ENCODE measurements around the gene PACSIN1. TPM values are rescaled to one million over a fixed set of nuclear protein-coding genes. Genes with fewer than 3 reads are reported as not detected.

Gene PACSIN1
- polyA plus RNA-seq, 1 donor (not counting 4 experiments of a cell fraction or from before 2014, with no cell fraction given), result not detected

GRCh38 chr6:34580707-34581560 lies 115.1 kb downstream of the PACSIN1 start:
- no peaks in the 10 kb centered on the region for H3K79me2 ChIP-seq (ENCODE audit: control insufficient read depth, insufficient read depth, low read length)
- no peak overlapping the region for H3K4me2 ChIP-seq (ENCODE audit: control insufficient read depth, extremely low read depth, insufficient read depth, low read depth, low read length)
- H3K4me3 ChIP-seq (ENCODE audit: control insufficient read depth in 2 of 3, extremely low read depth in 1 of 3, insufficient read depth in 2 of 3, low read depth in 1 of 3, low read length in 3 of 3), result no peak overlapping the region
- dilution Hi-C loops (cut with MboI; ENCODE audit: extremely low pct_ligation_motif_present, low sequenced_read_pairs), result no loop called here
- H3K9ac ChIP-seq (ENCODE audit: control insufficient read depth, extremely low read depth, insufficient read depth, low read length), result no peak overlapping the region
- H3K9me3 ChIP-seq (ENCODE audit: control insufficient read depth, low read depth, low read length), result no peaks in the 10 kb centered on the region
- no peak for TF ChIP-seq CTCF (optimal IDR thresholded peaks at IDR 0.05 in 1 of 3, IDR thresholded peaks at IDR 0.05 in 1 of 3, conservative IDR thresholded peaks at IDR 0.05 in 1 of 3; ENCODE audit: extremely low read depth in 1 of 3, insufficient read depth in 2 of 3, low read length in 3 of 3)
- no peak for TF ChIP-seq EZH2 (IDR thresholded peaks at IDR 0.05; ENCODE audit: low read length)
- DNase-seq (ENCODE audit: low read depth, low spot score) (no peak), FAIRE-seq (no peak)
- no peaks in the 10 kb centered on the region for H3K4me1 ChIP-seq (ENCODE audit: control insufficient read depth, extremely low read depth, insufficient read depth, low read length)
- H3K27me3 ChIP-seq (ENCODE audit: control insufficient read depth, extremely low read depth, insufficient read depth, low read length), result no peaks in the 10 kb centered on the region
- H3K9me1 ChIP-seq (ENCODE audit: control insufficient read depth, extremely low read depth, insufficient read depth, low read length), result no peaks in the 10 kb centered on the region
- H2AFZ ChIP-seq (ENCODE audit: control insufficient read depth, low read length), result no peak overlapping the region
- peaks cover 0 to 8% of the 10 kb centered on the region in 2 experiments for H3K36me3 ChIP-seq (ENCODE audit: control insufficient read depth in 2 of 2, extremely low read depth in 1 of 2, insufficient read depth in 2 of 2, low read length in 2 of 2)
- no peaks in the 10 kb centered on the region for H4K20me1 ChIP-seq (ENCODE audit: control insufficient read depth, extremely low read depth, insufficient read depth, low read length)
- no peak overlapping the region for H3K27ac ChIP-seq (ENCODE audit: control insufficient read depth, insufficient read depth, low read length)

GRCh38 chr6:34581561-34581920 lies 115.7 kb downstream of the PACSIN1 start:
- H3K27me3 ChIP-seq (ENCODE audit: control insufficient read depth, extremely low read depth, insufficient read depth, low read length), result no peaks in the 10 kb centered on the region
- H3K27ac ChIP-seq (ENCODE audit: control insufficient read depth, insufficient read depth, low read length), result no peak overlapping the region
- no peaks in the 10 kb centered on the region for H3K9me3 ChIP-seq (ENCODE audit: control insufficient read depth, low read depth, low read length)
- no peaks in the 10 kb centered on the region for H3K4me1 ChIP-seq (ENCODE audit: control insufficient read depth, extremely low read depth, insufficient read depth, low read length)
- H3K9ac ChIP-seq (ENCODE audit: control insufficient read depth, extremely low read depth, insufficient read depth, low read length), result no peak overlapping the region
- H3K4me2 ChIP-seq (ENCODE audit: control insufficient read depth, extremely low read depth, insufficient read depth, low read depth, low read length), result no peak overlapping the region
- DNase-seq (ENCODE audit: low read depth, low spot score) (no peak), FAIRE-seq (no peak)
- no peaks in the 10 kb centered on the region for H3K9me1 ChIP-seq (ENCODE audit: control insufficient read depth, extremely low read depth, insufficient read depth, low read length)
- dilution Hi-C loops (cut with MboI; ENCODE audit: extremely low pct_ligation_motif_present, low sequenced_read_pairs), result no loop called here
- H4K20me1 ChIP-seq (ENCODE audit: control insufficient read depth, extremely low read depth, insufficient read depth, low read length), result no peaks in the 10 kb centered on the region
- H3K36me3 ChIP-seq (ENCODE audit: control insufficient read depth in 2 of 2, extremely low read depth in 1 of 2, insufficient read depth in 2 of 2, low read length in 2 of 2), result peaks cover 0 to 10% of the 10 kb centered on the region in 2 experiments
- TF ChIP-seq CTCF (optimal IDR thresholded peaks at IDR 0.05 in 1 of 3, IDR thresholded peaks at IDR 0.05 in 1 of 3, conservative IDR thresholded peaks at IDR 0.05 in 1 of 3; ENCODE audit: extremely low read depth in 1 of 3, insufficient read depth in 2 of 3, low read length in 3 of 3), result no peak
- no peak for TF ChIP-seq EZH2 (IDR thresholded peaks at IDR 0.05; ENCODE audit: low read length)
- no peaks in the 10 kb centered on the region for H3K79me2 ChIP-seq (ENCODE audit: control insufficient read depth, insufficient read depth, low read length)
- no peak overlapping the region for H2AFZ ChIP-seq (ENCODE audit: control insufficient read depth, low read length)
- no peak overlapping the region for H3K4me3 ChIP-seq (ENCODE audit: control insufficient read depth in 2 of 3, extremely low read depth in 1 of 3, insufficient read depth in 2 of 3, low read depth in 1 of 3, low read length in 3 of 3)

Data from keratinocyte (primary cell).